HepG2 (cell line): ENCODE data around the gene CCR9. TPM values are rescaled to one million over a fixed set of nuclear protein-coding genes. Genes with fewer than 3 reads are reported as not detected.

ENCODE experiments used
- ATAC-seq: fragments of 200-7000 bp; cut with Tn5 transposase; 3 replicates; pipeline ENCODE4 v1.9.1; 2020; ENCODE audit warnings: mild to moderate bottlenecking, moderate library complexity
- BruUV-seq: library from RNA; stranded (reverse); fragments of 400-500 nt; replicated peaks from 2 replicates; lab custom pipeline; 2021; lab: Mats Ljungman, UMichigan
- CTCF ChIA-PET: fragments of 300-600 bp; formaldehyde crosslinking; extraction: SDS; loops from one replicate; lab custom pipeline; 2021; ENCODE audit warnings: low total read pairs, inconsistent platforms, low intra/inter-chr PET ratio; lab: Yijun Ruan, JAX
- POLR2A ChIA-PET: fragments of 350-600 bp; sonication (Branson Sonifier 250); formaldehyde crosslinking; loops from one replicate; lab custom pipeline; 2020; ENCODE audit warnings: antibody characterized with exemption, inconsistent platforms; lab: Yijun Ruan, JAX
- DNase-seq: peaks from one replicate; pipeline ENCODE4 v3.0.0-alpha.2; 2015; ENCODE audit warnings: low spot score
- FAIRE-seq: peaks from 3 replicates; lab custom pipeline; 2011; peaks lifted over from hg19 to GRCh38; lab: Jason Lieb, UNC
- H2AFZ ChIP-seq: one replicate; pipeline ENCODE4 v1.6.1; 2011; ENCODE audit warnings: low read length, inconsistent platforms
- H3K27ac ChIP-seq: fragments of 300-600 bp; 3 replicates; pipeline ENCODE4 v1.8.0; 2011; ENCODE audit warnings: mixed run types, mild to moderate bottlenecking, mixed read lengths, low read length, inconsistent platforms; ENCODE audit not compliant: insufficient read depth; ENCODE audit errors: extremely low read length
- H3K27me3 ChIP-seq, 2 experiments: fragments of 200-600 bp in 1 of 2; 2 replicates in 1 of 2; 3 replicates in 1 of 2; pipeline versions ENCODE4 v1.6.0 to v1.8.0; 2011; ENCODE audit warnings: low read length in 2 of 2, mild to moderate bottlenecking in 2 of 2, moderate library complexity in 2 of 2, inconsistent platforms in 1 of 2; ENCODE audit not compliant: insufficient read depth in 2 of 2, control insufficient read depth in 1 of 2
- H3K36me3 ChIP-seq, 2 experiments: fragments of 200-600 bp in 1 of 2; replicated peaks in 1 of 2; 2 replicates in 1 of 2; 3 replicates in 1 of 2; pipeline versions ENCODE4 v1.5.1 to v1.8.0; 2011; ENCODE audit warnings: low read length in 2 of 2, inconsistent platforms in 1 of 2; ENCODE audit not compliant: insufficient read depth in 2 of 2, control insufficient read depth in 1 of 2
- H3K4me1 ChIP-seq: 2 replicates; pipeline ENCODE4 v1.5.1; 2012; ENCODE audit warnings: low read length, inconsistent platforms; ENCODE audit not compliant: insufficient read depth
- H3K4me2 ChIP-seq: 2 replicates; pipeline ENCODE4 v1.6.0; 2011; ENCODE audit warnings: low read depth, low read length, inconsistent platforms
- H3K4me3 ChIP-seq, 3 experiments: fragments of 200-600 bp in 1 of 3; sonication (generic), shearing (Covaris generic) in 1 of 3; replicated peaks in 1 of 3; 2 replicates each; pipeline ENCODE4 v1.5.1; 2011 to 2016; ENCODE audit warnings: low read length in 3 of 3, inconsistent platforms in 2 of 3, low read depth in 2 of 3, mild to moderate bottlenecking in 2 of 3, control low read depth in 1 of 3, mixed read lengths in 1 of 3; ENCODE audit not compliant: insufficient read depth in 1 of 3
- H3K79me2 ChIP-seq: one replicate; pipeline ENCODE4 v1.6.1; 2011; ENCODE audit warnings: low read length, inconsistent platforms; ENCODE audit not compliant: insufficient read depth
- H3K9ac ChIP-seq: 2 replicates; pipeline ENCODE4 v1.6.0; 2011; ENCODE audit warnings: mild to moderate bottlenecking, low read depth, low read length, inconsistent platforms; ENCODE audit not compliant: insufficient read depth
- H3K9me3 ChIP-seq: 2 replicates; pipeline ENCODE4 v1.5.1; 2012; ENCODE audit warnings: mild to moderate bottlenecking, low read length
- H4K20me1 ChIP-seq: 2 replicates; pipeline ENCODE4 v1.6.0; 2011; ENCODE audit warnings: inconsistent platforms, mild to moderate bottlenecking, low read length, moderate library complexity; ENCODE audit not compliant: insufficient read depth
- AGO2 ChIP-seq: fragments of 200-400 bp; formaldehyde crosslinking; optimal IDR thresholded peaks from 2 replicates; pipeline ENCODE3; 2017; ENCODE audit warnings: mild to moderate bottlenecking, low read depth, low read length, moderate library complexity
- CTCF ChIP-seq: sonication (generic); formaldehyde crosslinking; IDR thresholded peaks from 2 replicates; pipeline ENCODE4 v1.5.0; 2020; ENCODE audit warnings: mild to moderate bottlenecking, missing genetic modification reagents, moderate library complexity
- HMGXB3 ChIP-seq: sonication (generic); formaldehyde crosslinking; IDR thresholded peaks from 2 replicates; pipeline ENCODE4 v1.4.0; 2020; ENCODE audit warnings: missing genetic modification reagents, borderline replicate concordance
- KLF13 ChIP-seq: sonication (generic); formaldehyde crosslinking; IDR thresholded peaks from 2 replicates; pipeline ENCODE4 v1.4.0; 2020; ENCODE audit warnings: mild to moderate bottlenecking, missing genetic modification reagents
- NAIF1 ChIP-seq: sonication (generic); formaldehyde crosslinking; IDR thresholded peaks from 2 replicates; pipeline ENCODE4 v1.5.0; 2020; ENCODE audit warnings: mild to moderate bottlenecking, missing genetic modification reagents, borderline replicate concordance
- RAD21 ChIP-seq: fragments of 450-650 bp; formaldehyde crosslinking; IDR thresholded peaks from 2 replicates; pipeline ENCODE4 v1.5.0; 2020; ENCODE audit warnings: mild to moderate bottlenecking
- RARG ChIP-seq: sonication (generic); formaldehyde crosslinking; IDR thresholded peaks from 2 replicates; pipeline ENCODE4 v1.4.0; 2020; ENCODE audit warnings: low read depth, mild to moderate bottlenecking, missing genetic modification reagents
- SALL1 ChIP-seq: sonication (generic); formaldehyde crosslinking; IDR thresholded peaks from 2 replicates; pipeline ENCODE4 v1.8.0; 2022; ENCODE audit warnings: mild to moderate bottlenecking, missing genetic modification reagents
- SUZ12 ChIP-seq: fragments of 150-350 bp; IDR thresholded peaks from 2 replicates; pipeline ENCODE4 v1.6.1; 2014; ENCODE audit warnings: low read depth, low read length
- TAF15 ChIP-seq: fragments of 200-400 bp; formaldehyde crosslinking; IDR thresholded peaks from one replicate; pipeline ENCODE4 v1.6.1; 2018; ENCODE audit warnings: mild to moderate bottlenecking, low read depth, low read length; ENCODE audit not compliant: poor library complexity, severe bottlenecking
- ZFP82 ChIP-seq: sonication (generic); formaldehyde crosslinking; IDR thresholded peaks from 2 replicates; pipeline ENCODE4 v1.5.1; 2020; ENCODE audit warnings: mild to moderate bottlenecking, missing genetic modification reagents, borderline replicate concordance
- ZMAT3 ChIP-seq: sonication (generic); formaldehyde crosslinking; conservative IDR thresholded peaks from 2 replicates; pipeline ENCODE4 v1.7.0; 2021; ENCODE audit warnings: missing genetic modification reagents
- ZNF12 ChIP-seq: sonication (generic); formaldehyde crosslinking; IDR thresholded peaks from 2 replicates; pipeline ENCODE4 v1.5.0; 2020; ENCODE audit warnings: missing genetic modification reagents
- ZNF251 ChIP-seq: sonication (generic); formaldehyde crosslinking; IDR thresholded peaks from 2 replicates; pipeline ENCODE4 v1.9.0; 2021; ENCODE audit warnings: mild to moderate bottlenecking, missing genetic modification reagents
- ZNF547 ChIP-seq: sonication (generic); formaldehyde crosslinking; IDR thresholded peaks from 2 replicates; pipeline ENCODE4 v1.5.1; 2020; ENCODE audit warnings: mild to moderate bottlenecking, missing genetic modification reagents
- ZNF782 ChIP-seq: sonication (generic); formaldehyde crosslinking; IDR thresholded peaks from 2 replicates; pipeline ENCODE4 v1.4.0; 2020; ENCODE audit warnings: missing genetic modification reagents, mild to moderate bottlenecking, borderline replicate concordance
- ZNF816 ChIP-seq: sonication (generic); formaldehyde crosslinking; IDR thresholded peaks from 2 replicates; pipeline ENCODE4 v1.8.0; 2022; ENCODE audit warnings: missing genetic modification reagents, mild to moderate bottlenecking, borderline replicate concordance
- ZSCAN25 ChIP-seq: sonication (generic); formaldehyde crosslinking; IDR thresholded peaks from 2 replicates; pipeline ENCODE4 v1.8.0; 2022; ENCODE audit warnings: mild to moderate bottlenecking, missing genetic modification reagents
- WGBS: methylation state at CpG from one replicate; pipeline ENCODE4 v1.1.6; 2017; ENCODE audit warnings: low lambda C conversion rate; 5-methylcytosine and 5-hydroxymethylcytosine counted together
- in situ Hi-C: cut with HindIII; loops from 2 replicates; pipeline ENCODE4 v1.10.0; 2017; ENCODE audit warnings: low pct_unique_long_range_greater_than_20kb; ENCODE audit not compliant: extremely low pct_ligation_motif_present
- intact Hi-C: fragments of 100-400 bp; cut with micrococcal nuclease; formaldehyde crosslinking; loops from one replicate; pipeline ENCODE4 v1.10.0; 2022; ENCODE audit not compliant: unreplicated experiment
- polyA plus RNA-seq, 8 experiments: library from polyadenylated mRNA; depleted of rRNA in 3 of 8; stranded (reverse) in 7 of 8; unstranded in 1 of 8; fragments of >200 nt; fragmentation: Illumina TruSeq in 4 of 8; extraction: Trizol in 4 of 8; gene quantifications; 2 replicates each; pipeline versions ENCODE4 v1.2.1 to v1.2.3, GENCODE V29; 2011 to 2016; ENCODE audit warnings: low read depth in 4 of 8, missing spikeins in 1 of 8, mixed read lengths in 1 of 8; ENCODE audit not compliant: insufficient read depth in 1 of 8
- total RNA-seq, 5 experiments: library from RNA; depleted of rRNA; stranded (reverse); fragments of >200 nt; fragmentation: Illumina TruSeq; extraction: Trizol; gene quantifications; 2 replicates each; pipeline ENCODE4 v1.2.3, GENCODE V29; 2016; ENCODE audit warnings: low read depth in 1 of 5

Gene CCR9
- total and polyA plus RNA-seq, 2 of the 13 experiments (the other 11 are each of a cell fraction or from before 2014, with no cell fraction given): not detected

GRCh38 chr3:45881078-45882022 is 5.0 kb upstream of the CCR9 start:
- no peak overlapping the region for H2AFZ ChIP-seq
- no peaks in the 10 kb centered on the region for H3K36me3 ChIP-seq
- H3K4me2 ChIP-seq: no peak overlapping the region
- H3K9ac ChIP-seq: no peak overlapping the region
- intact Hi-C loops: no loop called here
- H3K4me1 ChIP-seq: no peaks in the 10 kb centered on the region
- CTCF ChIA-PET: no interaction called here
- H3K27me3 ChIP-seq: peaks cover 0 to 8% of the 10 kb centered on the region in 2 experiments; a peak in 2 of 5 replicates
- no TSS peak for BruUV-seq
- FAIRE-seq (no peak), DNase-seq (no peak), ATAC-seq (no peak)
- in situ Hi-C loops: no loop called here
- POLR2A ChIA-PET: no interaction called here
- no peak overlapping the region for H3K4me3 ChIP-seq
- H3K9me3 ChIP-seq: no peaks in the 10 kb centered on the region
- WGBS: 37% methylated on average over 8 of the region's 8 CpGs
- no peaks in the 10 kb centered on the region for H3K79me2 ChIP-seq
- H4K20me1 ChIP-seq: no peaks in the 10 kb centered on the region
- H3K27ac ChIP-seq: no peak overlapping the region
- no peak for TF ChIP-seq AGO2
- no peak for TF ChIP-seq ZSCAN25 (CRISPR knock-in tag)
- no peak for TF ChIP-seq ZNF782 (CRISPR knock-in tag)
- TF ChIP-seq NAIF1 (CRISPR knock-in tag): no peak
- TF ChIP-seq CTCF (CRISPR knock-in tag): no peak
- no peak for TF ChIP-seq ZMAT3 (CRISPR knock-in tag)
- no peak for TF ChIP-seq ZNF547 (CRISPR knock-in tag)
- no peak for TF ChIP-seq ZNF816 (CRISPR knock-in tag)
- TF ChIP-seq RAD21: no peak
- no peak for TF ChIP-seq KLF13 (CRISPR knock-in tag)
- TF ChIP-seq ZNF251 (CRISPR knock-in tag): no peak
- no peak for TF ChIP-seq ZNF12 (CRISPR knock-in tag)
- no peak for TF ChIP-seq SUZ12
- no peak for TF ChIP-seq ZFP82 (CRISPR knock-in tag)
- TF ChIP-seq SALL1 (CRISPR knock-in tag): no peak
- no peak for TF ChIP-seq RARG (CRISPR knock-in tag)
- no peak for TF ChIP-seq TAF15
- TF ChIP-seq HMGXB3: no peak
